Karpas-422 (cell line): ENCODE measurements around the gene GPR39. TPM values are rescaled to one million over a fixed set of nuclear protein-coding genes. Genes with fewer than 3 reads are reported as not detected.

ENCODE experiments used
- DNase-seq: peaks from one replicate; pipeline ENCODE4 v3.0.0-alpha.2; 2015
- H2AFZ ChIP-seq: fragments of 200-600 bp; sonication (generic); 2 replicates; pipeline ENCODE4 v1.6.1; 2014; ENCODE audit warnings: antibody characterized with exemption, low read length, mixed read lengths
- H3K27ac ChIP-seq: fragments of 200-600 bp; sonication (generic); 2 replicates; pipeline ENCODE4 v1.5.1; 2014; ENCODE audit warnings: mild to moderate bottlenecking, low read length, moderate library complexity
- H3K27me3 ChIP-seq: fragments of 200-600 bp; sonication (generic); 2 replicates; pipeline ENCODE4 v1.6.1; 2014; ENCODE audit warnings: low read length, mixed read lengths
- H3K36me3 ChIP-seq: fragments of 200-600 bp; sonication (generic); 2 replicates; pipeline ENCODE4 v1.6.1; 2014; ENCODE audit warnings: low read length, mixed read lengths; ENCODE audit not compliant: insufficient read depth
- H3K4me1 ChIP-seq: fragments of 200-600 bp; sonication (generic); 2 replicates; pipeline ENCODE4 v1.6.1; 2014; ENCODE audit warnings: mild to moderate bottlenecking, low read length, mixed read lengths
- H3K4me2 ChIP-seq: fragments of 200-600 bp; sonication (generic); 2 replicates; pipeline ENCODE4 v1.6.1; 2014; ENCODE audit warnings: low read length, low read depth, mild to moderate bottlenecking; ENCODE audit not compliant: poor library complexity, severe bottlenecking
- H3K4me3 ChIP-seq: fragments of 200-600 bp; sonication (generic); 2 replicates; pipeline ENCODE4 v1.5.1; 2014; ENCODE audit warnings: mild to moderate bottlenecking, antibody characterized with exemption, low read length, mixed read lengths
- H3K79me2 ChIP-seq: fragments of 200-600 bp; sonication (generic); 2 replicates; pipeline ENCODE4 v1.6.1; 2014; ENCODE audit warnings: mild to moderate bottlenecking, low read length, mixed read lengths
- H3K9ac ChIP-seq: fragments of 200-600 bp; sonication (generic); 2 replicates; pipeline ENCODE4 v1.6.0; 2014; ENCODE audit warnings: low read length
- H3K9me2 ChIP-seq: fragments of 200-600 bp; sonication (generic), shearing (Covaris generic); replicated peaks from 2 replicates; pipeline ENCODE4 v1.6.0; 2014; ENCODE audit warnings: mild to moderate bottlenecking, low read length, moderate library complexity; ENCODE audit not compliant: insufficient read depth
- H3K9me3 ChIP-seq: fragments of 300-700, 200-600 bp; sonication (generic); 2 replicates; pipeline ENCODE4 v1.6.1; 2014; ENCODE audit warnings: low read length, mixed read lengths
- H4K20me1 ChIP-seq: fragments of 200-600 bp; sonication (generic); 2 replicates; pipeline ENCODE4 v1.6.1; 2014; ENCODE audit warnings: mild to moderate bottlenecking, antibody characterized with exemption, low read length, low read depth; ENCODE audit not compliant: insufficient read depth
- total RNA-seq: library from RNA; depleted of rRNA; stranded (reverse); fragments of >200 nt; shearing (Covaris generic); gene quantifications from 2 replicates; pipeline ENCODE4 v1.2.3, GENCODE V29; 2014; ENCODE audit warnings: low replicate concordance

GPR39 gene
- total RNA-seq, 1 experiment from 2014 or later = 0.34 TPM

DNA sequence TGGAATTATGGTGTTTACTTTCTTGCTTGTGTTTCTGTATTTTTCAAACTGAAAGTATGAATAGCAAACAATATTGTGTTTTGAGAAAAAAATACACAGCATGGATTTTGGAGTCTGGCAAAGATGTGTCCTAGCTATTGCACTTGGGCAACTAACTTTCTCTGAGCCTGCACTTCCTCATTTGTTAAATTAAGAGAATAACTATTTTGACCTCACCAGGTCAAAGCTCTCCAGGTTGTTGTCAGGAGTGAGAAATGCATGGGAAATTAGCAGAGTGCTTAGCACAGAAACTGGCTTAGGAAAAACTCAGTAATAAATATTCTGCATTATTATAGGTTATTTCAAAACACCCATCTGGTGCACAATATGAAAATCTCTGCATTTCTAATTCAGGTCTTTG, 225.2 kb downstream of the GPR39 start:
- H3K4me3 ChIP-seq = no peak overlapping the region
- H3K27ac ChIP-seq = no peak overlapping the region
- no peaks in the 10 kb centered on the region for H3K9me2 ChIP-seq
- H3K9me3 ChIP-seq = no peaks in the 10 kb centered on the region
- H4K20me1 ChIP-seq = no peaks in the 10 kb centered on the region
- DNase-seq = no peak
- no peaks in the 10 kb centered on the region for H3K79me2 ChIP-seq
- peaks cover 59% of the 10 kb centered on the region for H3K4me1 ChIP-seq
- no peak overlapping the region for H2AFZ ChIP-seq
- 0 out of 2 replicates have a peak, but pooled peaks cover 4% of the 10 kb centered on the region for H3K27me3 ChIP-seq
- no peak overlapping the region for H3K4me2 ChIP-seq
- no peak overlapping the region for H3K9ac ChIP-seq
- H3K36me3 ChIP-seq = no peaks in the 10 kb centered on the region

DNA sequence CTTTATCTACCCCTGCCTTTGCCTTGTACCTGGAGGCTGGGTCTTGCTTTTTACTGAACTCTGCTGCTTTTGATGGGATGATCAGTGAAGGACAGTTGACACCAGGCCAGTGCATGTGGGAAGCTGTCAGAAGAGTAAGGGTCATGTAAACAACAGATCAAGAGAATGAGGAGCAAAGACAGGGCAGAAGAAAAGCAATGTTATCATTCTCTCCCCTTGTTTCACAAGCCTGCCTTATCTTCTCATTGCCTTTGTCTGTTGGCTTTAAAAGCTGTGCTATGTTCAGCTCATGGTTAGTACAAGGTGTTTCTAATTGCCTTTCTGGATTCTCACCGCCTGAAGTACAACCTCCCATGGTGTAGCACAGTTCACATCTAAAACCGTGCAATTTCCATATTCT, 225.8 kb downstream of the GPR39 start:
- Histone ChIP-seq H3K9me2 (no peaks in the 10 kb centered on the region), H3K27me3 (0 out of 2 replicates have a peak, but pooled peaks cover 4% of the 10 kb centered on the region), H3K79me2 (no peaks in the 10 kb centered on the region), H3K4me3 (no peak overlapping the region), H3K9ac (no peak overlapping the region), H3K4me1 (peaks cover 65% of the 10 kb centered on the region), H3K9me3 (no peaks in the 10 kb centered on the region), H3K36me3 (no peaks in the 10 kb centered on the region), H3K27ac (no peak overlapping the region), H3K4me2 (no peak overlapping the region), H2AFZ (no peak overlapping the region), H4K20me1 (no peaks in the 10 kb centered on the region)
- no peak for DNase-seq

DNA sequence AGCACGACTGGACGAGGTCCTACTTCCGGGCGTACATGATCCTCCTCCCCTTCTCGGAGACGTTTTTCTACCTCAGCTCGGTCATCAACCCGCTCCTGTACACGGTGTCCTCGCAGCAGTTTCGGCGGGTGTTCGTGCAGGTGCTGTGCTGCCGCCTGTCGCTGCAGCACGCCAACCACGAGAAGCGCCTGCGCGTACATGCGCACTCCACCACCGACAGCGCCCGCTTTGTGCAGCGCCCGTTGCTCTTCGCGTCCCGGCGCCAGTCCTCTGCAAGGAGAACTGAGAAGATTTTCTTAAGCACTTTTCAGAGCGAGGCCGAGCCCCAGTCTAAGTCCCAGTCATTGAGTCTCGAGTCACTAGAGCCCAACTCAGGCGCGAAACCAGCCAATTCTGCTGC, 228.6 kb downstream of the GPR39 start:
- H3K27ac ChIP-seq = peak overlapping the region; percentile 80
- peaks cover 76% of the 10 kb centered on the region for H3K4me1 ChIP-seq
- H3K9me2 ChIP-seq = no peaks in the 10 kb centered on the region

DNA sequence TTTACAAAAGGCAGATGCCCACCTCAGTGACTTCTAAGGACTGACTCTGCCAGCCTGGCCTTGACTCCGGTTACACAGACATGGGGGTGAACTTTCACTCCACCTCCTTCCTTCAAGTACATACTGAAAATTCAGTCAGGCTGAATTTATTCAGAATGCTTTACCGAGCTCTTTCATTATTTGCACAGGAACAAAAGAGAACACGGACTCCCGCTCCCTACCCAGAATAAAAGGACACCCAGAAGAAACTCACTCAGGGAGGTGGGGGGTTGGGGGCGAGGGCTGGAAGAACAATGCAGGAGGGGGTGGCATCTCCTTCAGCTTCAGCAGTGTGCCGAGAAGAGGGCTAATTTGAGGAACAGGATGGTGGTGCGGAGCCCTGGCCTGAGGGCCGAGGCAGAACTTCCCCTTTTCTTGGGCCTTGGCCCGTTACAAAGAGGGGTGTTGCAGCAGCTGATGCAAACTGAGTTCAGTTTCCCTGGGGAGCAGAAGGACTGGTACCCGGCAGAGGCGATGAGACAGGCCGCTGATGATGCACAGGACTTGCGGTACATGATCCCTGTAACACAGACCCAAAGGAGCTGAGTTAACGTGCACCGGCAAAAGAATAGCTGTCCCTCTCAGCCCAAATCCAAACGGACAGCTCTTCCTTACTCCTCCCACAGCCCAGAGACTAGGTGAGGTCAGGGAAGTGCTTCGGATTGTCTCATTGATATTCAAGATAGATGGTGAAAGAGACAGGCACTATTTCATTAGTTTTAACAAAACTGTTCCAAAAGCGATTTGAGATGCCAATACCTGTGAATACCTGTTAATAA, 229.3 kb downstream of the GPR39 start:
- Histone ChIP-seq H3K4me3 (peak overlapping the region; percentile 43), H3K27me3 (no peaks in the 10 kb centered on the region), H3K9me2 (no peaks in the 10 kb centered on the region), H4K20me1 (no peaks in the 10 kb centered on the region), H3K36me3 (no peaks in the 10 kb centered on the region), H3K9me3 (no peaks in the 10 kb centered on the region), H3K9ac (peak overlapping the region; percentile 53), H3K4me1 (peaks cover 76% of the 10 kb centered on the region), H3K27ac (peak overlapping the region; percentile 80), H2AFZ (peak overlapping the region; percentile 34; the same call in 1 of the 2 replicates), H3K79me2 (no peaks in the 10 kb centered on the region), H3K4me2 (peak overlapping the region; percentile 70)
- DNase-seq = peak; percentile 95

More for the DNA sequence above, 228.6 kb downstream of the GPR39 start:
- 0 out of 2 replicates have a peak, but pooled peaks cover 4% of the 10 kb centered on the region for H3K27me3 ChIP-seq
- no peaks in the 10 kb centered on the region for H3K79me2 ChIP-seq
- H3K9me3 ChIP-seq = no peaks in the 10 kb centered on the region
- H3K4me2 ChIP-seq = peak overlapping the region; percentile 70
- no peak for DNase-seq
- no peaks in the 10 kb centered on the region for H3K36me3 ChIP-seq
- H3K9ac ChIP-seq = peak overlapping the region; percentile 53; the same call in 1 of the 2 replicates
- H2AFZ ChIP-seq = no peak overlapping the region; the same call in 1 of the 2 replicates
- peak overlapping the region; percentile 43 for H3K4me3 ChIP-seq
- H4K20me1 ChIP-seq = no peaks in the 10 kb centered on the region

DNA sequence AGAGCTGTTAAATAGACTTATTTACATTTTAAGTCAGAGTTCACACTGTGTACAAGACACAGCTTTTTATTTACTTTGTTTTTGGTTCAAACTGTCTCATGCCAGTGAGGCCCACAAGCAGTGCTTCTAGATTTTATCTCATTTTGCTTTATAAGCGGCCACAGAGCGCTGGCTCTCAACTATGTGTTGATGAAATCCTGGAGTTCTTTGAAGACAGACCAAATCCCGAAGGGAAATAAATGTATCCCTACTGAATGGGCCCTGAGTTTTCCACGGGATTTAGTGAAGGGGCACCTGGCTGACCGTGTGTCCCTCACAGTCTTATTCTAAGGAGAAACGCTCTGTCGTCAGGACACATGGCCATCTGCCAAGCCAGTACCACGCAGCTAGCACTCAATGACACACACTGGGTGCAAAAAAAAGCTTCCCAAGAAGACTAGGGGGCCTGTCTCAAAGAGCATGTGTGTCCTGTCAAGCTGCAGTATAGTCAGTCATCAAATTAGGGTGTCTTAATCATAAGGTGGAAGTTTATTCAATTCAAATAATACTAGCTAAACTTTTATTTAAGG, 230.0 kb downstream of the GPR39 start:
- peak overlapping the region; percentile 31; the same call in 1 of the 2 replicates for H3K27ac ChIP-seq
- peak overlapping the region; percentile 70 for H3K4me2 ChIP-seq
- peak overlapping the region; percentile 53 for H3K9ac ChIP-seq
- H4K20me1 ChIP-seq = no peaks in the 10 kb centered on the region
- no peaks in the 10 kb centered on the region for H3K27me3 ChIP-seq
- H3K79me2 ChIP-seq = no peaks in the 10 kb centered on the region
- H3K4me1 ChIP-seq = peaks cover 75% of the 10 kb centered on the region
- H3K9me3 ChIP-seq = no peaks in the 10 kb centered on the region
- peak; percentile 53 for DNase-seq
- H3K36me3 ChIP-seq = no peaks in the 10 kb centered on the region
- no peak overlapping the region for H2AFZ ChIP-seq
- peak overlapping the region; percentile 43 for H3K4me3 ChIP-seq
- no peaks in the 10 kb centered on the region for H3K9me2 ChIP-seq

DNA sequence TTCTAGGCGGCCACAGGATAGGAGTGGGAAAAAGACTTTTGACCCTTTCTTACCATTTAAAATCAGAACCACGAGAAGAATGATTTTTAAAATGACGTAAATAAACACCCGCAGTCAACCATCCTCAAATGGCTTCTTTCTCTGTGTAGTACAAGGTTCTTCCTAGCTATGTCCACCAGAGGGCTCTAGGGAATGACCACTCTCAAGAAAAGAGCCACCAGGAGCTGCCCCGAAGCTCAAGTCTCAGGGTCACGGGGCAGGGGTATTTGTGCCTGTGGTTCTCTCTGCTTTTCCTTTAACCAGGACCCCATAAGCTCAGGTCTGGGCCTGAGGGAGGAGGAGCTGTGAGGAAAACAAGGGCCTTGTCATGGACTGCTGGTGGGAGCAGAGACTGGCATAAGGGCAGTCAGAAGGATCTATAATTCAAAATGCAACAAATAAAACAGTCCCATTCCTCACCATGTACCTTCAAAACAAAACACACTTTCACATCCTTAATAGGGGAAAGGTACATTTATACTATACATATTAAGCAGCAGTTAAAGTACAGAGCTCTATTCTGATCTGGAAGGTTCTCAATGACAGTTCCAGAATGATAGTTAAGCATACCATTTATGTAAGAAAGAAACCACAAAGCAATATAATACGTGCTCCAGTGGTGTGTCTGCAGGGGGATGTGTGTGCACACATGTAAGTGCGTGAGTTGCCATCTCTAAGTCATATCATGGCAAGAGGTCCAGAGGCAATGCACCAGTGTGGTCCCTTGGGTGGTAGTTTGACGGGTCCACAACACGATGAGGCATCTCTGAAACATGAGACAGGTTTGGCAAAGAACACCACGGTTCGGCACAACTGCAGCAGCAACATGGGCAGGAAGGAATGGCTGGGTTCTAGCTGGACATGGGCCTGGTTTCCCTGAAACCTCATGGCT, 234.8 kb downstream of the GPR39 start:
- Histone ChIP-seq H4K20me1 (no peaks in the 10 kb centered on the region), H3K27ac (no peak overlapping the region), H3K9me2 (no peaks in the 10 kb centered on the region), H3K27me3 (no peaks in the 10 kb centered on the region), H3K4me3 (no peak overlapping the region), H3K36me3 (no peaks in the 10 kb centered on the region), H3K9me3 (no peaks in the 10 kb centered on the region), H3K9ac (no peak overlapping the region), H2AFZ (no peak overlapping the region), H3K4me1 (peaks cover 32% of the 10 kb centered on the region), H3K4me2 (no peak overlapping the region), H3K79me2 (no peaks in the 10 kb centered on the region)
- no peak for DNase-seq

DNA sequence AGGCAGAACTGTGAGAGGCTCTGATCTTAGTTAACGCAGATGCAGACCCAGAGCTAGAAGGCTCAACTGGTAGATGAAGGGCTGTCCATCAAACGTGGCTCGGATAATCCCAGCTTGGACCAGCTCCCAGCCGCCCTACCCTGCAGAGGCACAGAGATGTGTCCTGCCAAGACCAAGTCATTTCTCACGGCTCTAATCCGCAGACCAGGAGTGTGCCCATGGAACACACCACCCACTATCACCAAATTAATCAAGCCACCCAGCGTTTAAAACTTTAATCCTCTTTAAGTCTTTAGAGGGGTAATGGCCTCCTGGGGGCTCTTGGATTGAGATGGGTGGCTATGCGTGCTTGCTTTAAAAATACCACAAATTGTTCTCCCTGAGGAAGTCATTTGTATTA, 235.9 kb downstream of the GPR39 start:
- no peaks in the 10 kb centered on the region for H3K36me3 ChIP-seq
- H3K4me3 ChIP-seq = no peak overlapping the region
- H3K9me2 ChIP-seq = no peaks in the 10 kb centered on the region
- H3K4me2 ChIP-seq = no peak overlapping the region
- no peak overlapping the region for H2AFZ ChIP-seq
- H3K4me1 ChIP-seq = peaks cover 21% of the 10 kb centered on the region
- no peaks in the 10 kb centered on the region for H3K27me3 ChIP-seq
- no peaks in the 10 kb centered on the region for H4K20me1 ChIP-seq
- no peak overlapping the region for H3K27ac ChIP-seq
- DNase-seq = no peak
- H3K9me3 ChIP-seq = no peaks in the 10 kb centered on the region
- no peak overlapping the region for H3K9ac ChIP-seq
- H3K79me2 ChIP-seq = no peaks in the 10 kb centered on the region
